ENCODE data around the gene P2RX1.

P2RX1 gene

DNA sequence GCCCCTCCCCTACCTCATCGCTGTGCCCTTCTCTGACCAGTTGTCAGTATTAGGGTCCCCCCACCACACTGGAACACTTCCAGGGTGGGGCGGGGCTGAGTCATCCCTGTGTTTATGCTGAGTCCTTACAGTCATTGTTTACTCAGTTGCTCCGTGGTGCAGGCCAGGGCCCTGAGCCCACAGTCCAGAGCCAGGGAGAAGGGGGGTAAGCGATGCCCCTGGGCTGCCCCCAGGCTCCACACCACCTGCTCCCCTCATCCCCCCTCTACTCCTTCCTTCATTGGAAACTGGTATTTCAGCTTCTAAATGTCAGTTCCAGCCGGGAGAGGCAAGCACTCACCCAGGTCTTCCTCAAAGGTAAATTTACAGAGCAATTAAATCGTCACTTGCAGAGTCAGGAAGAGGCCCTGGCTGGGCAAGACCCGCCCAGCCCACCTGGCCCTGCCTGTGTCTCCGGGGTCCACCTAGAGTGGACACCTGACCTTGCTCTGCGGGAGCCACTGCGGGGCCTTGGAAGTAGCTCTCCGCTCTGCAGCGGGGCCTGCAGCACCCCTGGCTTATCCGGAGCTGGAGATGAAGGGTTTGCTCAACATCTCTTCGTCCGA is 43.1 kb upstream of the P2RX1 start:
- peaks cover 54 to 55% of the 10 kb centered on the region in 2 experiments for H3K4me1 ChIP-seq (ENCODE audit: control insufficient read depth in 1 of 2, insufficient read depth in 1 of 2, low read depth in 1 of 2, low read length in 1 of 2)
- no peaks in the 10 kb centered on the region for H3K27me3 ChIP-seq
- H3K27ac ChIP-seq: peak overlapping the region; percentile 97
- H3K9me3 ChIP-seq: no peaks in the 10 kb centered on the region
- peak overlapping the region in 1 of 2 experiments; percentile 5 for H3K4me3 ChIP-seq (ENCODE audit: low read depth in 1 of 2, low read length in 1 of 2)
- TF ChIP-seq, protein P1, sequence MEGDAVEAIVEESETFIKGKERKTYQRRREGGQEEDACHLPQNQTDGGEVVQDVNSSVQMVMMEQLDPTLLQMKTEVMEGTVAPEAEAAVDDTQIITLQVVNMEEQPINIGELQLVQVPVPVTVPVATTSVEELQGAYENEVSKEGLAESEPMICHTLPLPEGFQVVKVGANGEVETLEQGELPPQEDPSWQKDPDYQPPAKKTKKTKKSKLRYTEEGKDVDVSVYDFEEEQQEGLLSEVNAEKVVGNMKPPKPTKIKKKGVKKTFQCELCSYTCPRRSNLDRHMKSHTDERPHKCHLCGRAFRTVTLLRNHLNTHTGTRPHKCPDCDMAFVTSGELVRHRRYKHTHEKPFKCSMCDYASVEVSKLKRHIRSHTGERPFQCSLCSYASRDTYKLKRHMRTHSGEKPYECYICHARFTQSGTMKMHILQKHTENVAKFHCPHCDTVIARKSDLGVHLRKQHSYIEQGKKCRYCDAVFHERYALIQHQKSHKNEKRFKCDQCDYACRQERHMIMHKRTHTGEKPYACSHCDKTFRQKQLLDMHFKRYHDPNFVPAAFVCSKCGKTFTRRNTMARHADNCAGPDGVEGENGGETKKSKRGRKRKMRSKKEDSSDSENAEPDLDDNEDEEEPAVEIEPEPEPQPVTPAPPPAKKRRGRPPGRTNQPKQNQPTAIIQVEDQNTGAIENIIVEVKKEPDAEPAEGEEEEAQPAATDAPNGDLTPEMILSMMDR (IDR thresholded peaks at IDR 0.05): no peak
- peaks cover 40% of the 10 kb centered on the region for H3K36me3 ChIP-seq

DNA sequence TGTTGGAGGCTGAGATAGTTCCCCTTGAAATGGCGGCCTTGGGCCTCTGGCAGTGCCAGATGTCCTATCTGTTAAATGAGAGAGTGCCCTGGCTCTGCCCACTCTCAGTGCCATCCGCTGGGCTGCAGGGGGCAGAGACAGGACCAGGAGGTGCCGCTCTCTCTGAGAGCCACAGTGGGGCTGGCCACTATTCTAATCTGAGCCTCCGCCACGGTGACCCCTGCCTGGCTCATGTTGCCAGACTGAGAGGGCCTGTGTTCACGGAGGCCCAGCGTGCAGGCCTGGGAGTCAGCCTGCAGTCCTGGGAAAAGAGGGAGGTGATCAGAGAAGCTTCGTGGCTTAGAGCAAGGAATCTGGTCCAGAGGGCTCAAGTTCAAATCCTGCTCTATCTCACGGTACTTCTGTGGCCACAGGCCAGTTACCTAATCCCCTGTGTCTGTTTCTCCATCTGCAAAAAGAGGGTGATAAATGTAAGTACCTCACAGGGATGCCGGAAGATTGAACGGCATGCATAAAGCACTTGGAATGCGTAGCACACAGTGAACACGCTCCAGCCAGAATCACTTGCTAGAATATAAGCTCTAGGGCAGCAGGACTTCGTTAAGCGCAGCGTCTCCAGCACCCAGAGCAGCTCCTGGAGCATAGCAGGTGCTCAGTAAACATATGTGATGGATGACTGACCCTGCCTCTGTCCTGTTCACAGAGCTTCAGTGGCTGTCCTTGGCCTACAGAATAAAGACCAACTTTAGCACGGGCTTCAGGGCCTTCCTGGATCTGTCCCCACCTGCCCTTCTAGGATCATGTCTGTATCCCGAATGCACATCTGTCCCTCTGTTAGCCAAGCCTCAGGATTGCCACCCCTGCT is 41.7 kb upstream of the P2RX1 start:
- TF ChIP-seq, protein P1 (IDR thresholded peaks at IDR 0.05): no peak
- H3K4me3 ChIP-seq (ENCODE audit: low read depth in 1 of 2, low read length in 1 of 2): no peak overlapping the region
- H3K36me3 ChIP-seq: peaks cover 51% of the 10 kb centered on the region
- H3K27ac ChIP-seq: peak overlapping the region; percentile 59
- H3K9me3 ChIP-seq: no peaks in the 10 kb centered on the region
- no peaks in the 10 kb centered on the region for H3K27me3 ChIP-seq
- peaks cover 48 to 51% of the 10 kb centered on the region in 2 experiments for H3K4me1 ChIP-seq (ENCODE audit: control insufficient read depth in 1 of 2, insufficient read depth in 1 of 2, low read depth in 1 of 2, low read length in 1 of 2)

DNA sequence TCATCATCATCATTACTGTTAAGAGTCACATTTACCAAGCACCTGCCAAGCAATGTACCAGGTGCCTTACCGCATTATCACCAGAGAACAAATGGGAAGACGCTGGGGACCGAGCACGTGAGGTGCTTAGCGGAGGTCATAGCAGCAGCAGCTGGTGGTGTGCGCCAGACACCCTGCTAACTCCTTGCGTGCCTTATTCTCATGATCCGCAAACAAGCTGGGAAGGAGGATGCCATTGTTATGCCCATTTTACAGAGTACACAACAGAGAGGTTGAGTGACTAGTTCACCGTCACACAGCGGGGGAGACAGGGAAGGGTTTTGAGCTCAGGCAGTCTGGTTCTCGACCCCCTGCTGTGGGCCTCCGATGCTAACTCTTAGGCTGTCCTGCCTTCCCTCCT is 40.7 kb upstream of the P2RX1 start:
- H3K36me3 ChIP-seq: peaks cover 61% of the 10 kb centered on the region
- peak overlapping the region; percentile 59 for H3K27ac ChIP-seq

DNA sequence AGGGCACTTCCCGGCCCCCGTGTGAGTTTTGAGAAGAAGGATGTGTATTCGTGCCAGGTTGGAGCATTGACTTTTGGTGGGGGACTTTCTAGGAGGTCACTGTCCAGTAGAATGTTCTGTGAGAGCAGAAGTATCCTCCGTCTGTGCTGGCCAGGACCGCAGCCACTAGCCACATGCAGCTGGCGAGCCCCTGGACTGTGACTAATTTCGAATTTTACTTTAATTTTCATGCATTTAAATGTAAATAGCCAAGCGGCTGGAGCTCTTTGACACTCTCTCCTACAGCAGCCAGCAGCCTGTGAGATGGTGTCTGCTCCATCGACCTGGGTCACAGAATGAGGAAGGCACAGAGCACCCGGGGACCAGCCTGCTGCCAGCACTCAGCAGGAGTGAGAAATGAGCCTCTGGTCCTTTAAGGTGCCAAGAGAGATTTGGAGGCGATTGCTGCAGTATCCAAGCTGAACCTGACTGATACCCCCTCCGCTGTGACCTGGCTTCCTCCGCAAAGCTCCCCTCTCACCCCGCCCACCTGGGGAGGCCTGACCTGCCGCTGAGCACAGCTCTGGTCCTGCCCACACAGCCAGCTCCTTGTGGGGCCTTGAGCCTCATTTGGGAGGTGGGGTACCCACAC is 40.2 kb upstream of the P2RX1 start:
- Histone ChIP-seq H3K36me3 (peaks cover 66% of the 10 kb centered on the region), H3K4me1 (ENCODE audit: control insufficient read depth in 1 of 2, insufficient read depth in 1 of 2, low read depth in 1 of 2, low read length in 1 of 2) (peaks cover 33 to 36% of the 10 kb centered on the region in 2 experiments), H3K4me3 (ENCODE audit: low read depth in 1 of 2, low read length in 1 of 2) (no peak overlapping the region), H3K9me3 (no peaks in the 10 kb centered on the region), H3K27ac (peak overlapping the region; percentile 59), H3K27me3 (no peaks in the 10 kb centered on the region)
- TF ChIP-seq, protein P1 (IDR thresholded peaks at IDR 0.05): no peak

More for the DNA sequence above, 40.7 kb upstream of the P2RX1 start:
- Histone ChIP-seq H3K27me3 (no peaks in the 10 kb centered on the region), H3K4me3 (ENCODE audit: low read depth in 1 of 2, low read length in 1 of 2) (no peak overlapping the region), H3K4me1 (ENCODE audit: control insufficient read depth in 1 of 2, insufficient read depth in 1 of 2, low read depth in 1 of 2, low read length in 1 of 2) (peaks cover 38 to 41% of the 10 kb centered on the region in 2 experiments), H3K9me3 (no peaks in the 10 kb centered on the region)
- TF ChIP-seq, protein P1 (IDR thresholded peaks at IDR 0.05): no peak

DNA sequence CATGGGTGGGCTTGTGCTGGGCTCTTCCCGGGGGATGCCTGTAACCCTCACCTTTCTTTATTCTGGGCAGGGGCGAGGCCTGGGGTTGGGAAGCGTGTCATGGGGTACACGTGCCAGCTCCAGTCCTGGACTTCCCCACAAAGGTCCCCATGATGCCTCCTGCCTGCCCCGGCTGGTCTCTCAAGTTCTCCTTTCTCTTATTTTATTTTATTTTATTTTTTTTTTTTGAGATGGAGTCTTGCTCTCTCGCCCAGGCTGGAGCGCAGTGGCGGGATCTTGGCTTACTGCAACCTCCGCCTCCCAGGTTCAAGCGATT is 39.4 kb upstream of the P2RX1 start:
- peaks cover 71% of the 10 kb centered on the region for H3K36me3 ChIP-seq
- H3K27ac ChIP-seq: peak overlapping the region; percentile 43
- H3K4me1 ChIP-seq (ENCODE audit: control insufficient read depth in 1 of 2, insufficient read depth in 1 of 2, low read depth in 1 of 2, low read length in 1 of 2): peaks cover 25 to 28% of the 10 kb centered on the region in 2 experiments
- no peaks in the 10 kb centered on the region for H3K9me3 ChIP-seq
- no peak overlapping the region for H3K4me3 ChIP-seq (ENCODE audit: low read depth in 1 of 2, low read length in 1 of 2)
- TF ChIP-seq, protein P1 (IDR thresholded peaks at IDR 0.05): no peak
- H3K27me3 ChIP-seq: no peaks in the 10 kb centered on the region

Data from neutrophil (primary cell).